Panc1 (cell line): ENCODE measurements around the gene CNPY4. TPM values are rescaled to one million over a fixed set of nuclear protein-coding genes. Genes with fewer than 3 reads are reported as not detected.
A peak's percentile ranks its signal among the peaks of the same experiment; 100 is the strongest.

Experiments
- ATAC-seq: fragments of 200-7000 bp; cut with Tn5 transposase; 2 replicates; pipeline ENCODE4 v1.9.1; 2020; ENCODE audit warnings: mild to moderate bottlenecking, moderate library complexity
- BruUV-seq: library from RNA; stranded (reverse); fragments of 400-500 nt; replicated peaks from 2 replicates; lab custom pipeline; 2021; lab: Mats Ljungman, UMichigan
- CTCF ChIA-PET: fragments of 300-600 bp; sonication (Branson Sonifier 250); formaldehyde crosslinking; loops from one replicate; lab custom pipeline; 2022; ENCODE audit warnings: antibody characterized with exemption; lab: Charles Lee
- POLR2A ChIA-PET: fragments of 300-600 bp; sonication (Branson Sonifier 250); formaldehyde crosslinking; loops from one replicate; lab custom pipeline; 2022; ENCODE audit warnings: antibody characterized with exemption; lab: Charles Lee
- DNase-seq: peaks from one replicate; pipeline ENCODE4 v3.0.0-alpha.2; 2010; ENCODE audit warnings: low read depth, low spot score
- H3K27ac ChIP-seq: 2 replicates; pipeline ENCODE4 v1.5.1; 2011; ENCODE audit warnings: mild to moderate bottlenecking, low read length, inconsistent platforms
- H3K27me3 ChIP-seq: fragments of 200-500 bp; sonication (Bioruptor generic); 2 replicates; pipeline ENCODE4 v1.6.0; 2014; ENCODE audit warnings: low read length, inconsistent platforms; ENCODE audit not compliant: control insufficient read depth, insufficient read depth
- H3K36me3 ChIP-seq: fragments of 200-500 bp; sonication (Bioruptor generic); 2 replicates; pipeline ENCODE4 v1.5.1; 2014; ENCODE audit warnings: inconsistent platforms, mild to moderate bottlenecking, low read length, moderate library complexity; ENCODE audit not compliant: control insufficient read depth, insufficient read depth
- H3K4me1 ChIP-seq: 2 replicates; pipeline ENCODE4 v1.5.1; 2011; ENCODE audit warnings: inconsistent platforms, mild to moderate bottlenecking, low read length, moderate library complexity; ENCODE audit not compliant: control insufficient read depth, insufficient read depth
- H3K4me3 ChIP-seq, 2 experiments: 2 replicates each; pipeline ENCODE4 v1.5.1; 2011 to 2012; ENCODE audit warnings: low read depth in 2 of 2, low read length in 2 of 2, mild to moderate bottlenecking in 2 of 2, inconsistent platforms in 1 of 2, moderate library complexity in 1 of 2
- H3K9me3 ChIP-seq: fragments of 200-500 bp; sonication (Bioruptor generic); 2 replicates; pipeline ENCODE4 v1.5.1; 2014; ENCODE audit warnings: low read depth, mild to moderate bottlenecking, inconsistent platforms, low read length, moderate library complexity; ENCODE audit not compliant: control insufficient read depth, insufficient read depth
- POLR2AphosphoS5 ChIP-seq: IDR thresholded peaks from 2 replicates; pipeline ENCODE4 v1.6.1; 2012; ENCODE audit warnings: mild to moderate bottlenecking, low read depth, low read length, moderate library complexity
- REST ChIP-seq, 2 experiments: IDR thresholded peaks; 2 replicates each; pipeline ENCODE4 v1.6.1; 2011 to 2012; ENCODE audit warnings: low read depth in 2 of 2, control low read depth in 1 of 2, low read length in 1 of 2, mild to moderate bottlenecking in 1 of 2, moderate library complexity in 1 of 2; ENCODE audit not compliant: insufficient read depth in 1 of 2
- SIN3A ChIP-seq: IDR thresholded peaks from 2 replicates; pipeline ENCODE4 v1.6.1; 2012; ENCODE audit warnings: low read depth, mild to moderate bottlenecking, low read length, moderate library complexity, borderline replicate concordance; ENCODE audit not compliant: insufficient read depth
- TCF7L2 ChIP-seq: IDR thresholded peaks from 2 replicates; pipeline ENCODE4 v1.6.1; 2011; ENCODE audit warnings: mild to moderate bottlenecking, low read depth, low read length, inconsistent platforms
- in situ Hi-C: cut with HindIII; loops from 2 replicates; pipeline ENCODE4 v1.10.0; 2016; ENCODE audit warnings: low sequenced_read_pairs, low pct_unique_long_range_greater_than_20kb
- intact Hi-C: fragments of 100-400 bp; cut with micrococcal nuclease; formaldehyde crosslinking; loops from one replicate; pipeline ENCODE4 v1.10.0; 2022; ENCODE audit not compliant: unreplicated experiment
- total RNA-seq: library from RNA; stranded (reverse); gene quantifications from one replicate; pipeline ENCODE4 v1.2.1, GENCODE V29; 2021; ENCODE audit not compliant: unreplicated experiment
- TF ChIP-seq, protein P1 (sequence below): fragments of 450-650 bp; IDR thresholded peaks from 2 replicates; pipeline ENCODE4 v1.5.1; 2017; ENCODE audit warnings: mild to moderate bottlenecking

Gene CNPY4
- total RNA-seq, 1 experiment from 2014 or later = 12.6 TPM

DNA sequence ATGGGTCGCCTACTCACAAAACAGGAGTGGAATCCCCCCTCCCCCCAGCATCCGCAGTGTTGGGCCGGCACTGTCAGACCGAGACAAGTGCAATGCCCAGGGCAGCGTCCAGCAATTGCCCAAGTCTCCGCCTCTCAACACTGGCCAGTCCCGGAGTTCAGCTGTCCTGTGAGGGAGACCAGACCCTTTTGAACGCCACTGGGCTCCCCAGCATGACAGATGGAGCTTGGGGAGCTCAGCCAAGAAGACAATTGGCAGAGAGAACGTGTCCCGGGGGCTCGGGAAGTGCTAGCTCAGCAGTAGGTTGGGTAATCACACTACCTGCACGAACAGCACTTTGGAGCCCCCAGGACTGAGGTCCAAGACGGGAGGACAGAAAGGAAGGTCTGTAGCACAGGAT is 25.9 kb upstream of the CNPY4 start:
- H3K4me1 ChIP-seq = peaks cover 23% of the 10 kb centered on the region
- ATAC-seq = peak; percentile 23
- peak overlapping the region; percentile 52; the same call in 1 of the 2 replicates for H3K27ac ChIP-seq
- ChIA-PET POLR2A (no interaction called here), CTCF (no interaction called here)
- no peaks in the 10 kb centered on the region for H3K9me3 ChIP-seq
- peaks cover 41% of the 10 kb centered on the region for H3K36me3 ChIP-seq
- in situ Hi-C loops = no loop called here
- TF ChIP-seq SIN3A (no peak), REST (IDR thresholded peaks at IDR 0.05; ENCODE audit: insufficient read depth in 1 of 2, low read depth in 2 of 2, low read length in 1 of 2) (no peak), POLR2AphosphoS5 (no peak)
- TF ChIP-seq, protein P1, sequence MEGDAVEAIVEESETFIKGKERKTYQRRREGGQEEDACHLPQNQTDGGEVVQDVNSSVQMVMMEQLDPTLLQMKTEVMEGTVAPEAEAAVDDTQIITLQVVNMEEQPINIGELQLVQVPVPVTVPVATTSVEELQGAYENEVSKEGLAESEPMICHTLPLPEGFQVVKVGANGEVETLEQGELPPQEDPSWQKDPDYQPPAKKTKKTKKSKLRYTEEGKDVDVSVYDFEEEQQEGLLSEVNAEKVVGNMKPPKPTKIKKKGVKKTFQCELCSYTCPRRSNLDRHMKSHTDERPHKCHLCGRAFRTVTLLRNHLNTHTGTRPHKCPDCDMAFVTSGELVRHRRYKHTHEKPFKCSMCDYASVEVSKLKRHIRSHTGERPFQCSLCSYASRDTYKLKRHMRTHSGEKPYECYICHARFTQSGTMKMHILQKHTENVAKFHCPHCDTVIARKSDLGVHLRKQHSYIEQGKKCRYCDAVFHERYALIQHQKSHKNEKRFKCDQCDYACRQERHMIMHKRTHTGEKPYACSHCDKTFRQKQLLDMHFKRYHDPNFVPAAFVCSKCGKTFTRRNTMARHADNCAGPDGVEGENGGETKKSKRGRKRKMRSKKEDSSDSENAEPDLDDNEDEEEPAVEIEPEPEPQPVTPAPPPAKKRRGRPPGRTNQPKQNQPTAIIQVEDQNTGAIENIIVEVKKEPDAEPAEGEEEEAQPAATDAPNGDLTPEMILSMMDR = no peak
- intact Hi-C loops = no loop called here
- no peak for DNase-seq
- H3K4me3 ChIP-seq = no peak overlapping the region
- no peaks in the 10 kb centered on the region for H3K27me3 ChIP-seq
- BruUV-seq = no TSS peak

GRCh38 chr7:100093925-100094486 is 25.4 kb upstream of the CNPY4 start:
- ChIA-PET CTCF (no interaction called here), POLR2A (no interaction called here)
- no TSS peak for BruUV-seq
- ATAC-seq (peak; percentile 19; the same call in 1 of the 2 replicates), DNase-seq (no peak)
- intact Hi-C loops (no loop called here), in situ Hi-C loops (no loop called here)
- Histone ChIP-seq H3K36me3 (peaks cover 46% of the 10 kb centered on the region), H3K27ac (peak overlapping the region; percentile 52; the same call in 1 of the 2 replicates), H3K27me3 (no peaks in the 10 kb centered on the region), H3K9me3 (no peaks in the 10 kb centered on the region), H3K4me1 (peaks cover 23% of the 10 kb centered on the region), H3K4me3 (no peak overlapping the region)
- TF ChIP-seq, protein P1 = no peak
- TF ChIP-seq SIN3A (no peak), TCF7L2 (no peak), POLR2AphosphoS5 (peak; percentile 48; the same call in 1 of the 2 replicates), REST (IDR thresholded peaks at IDR 0.05; ENCODE audit: insufficient read depth in 1 of 2, low read depth in 2 of 2, low read length in 1 of 2) (no peak)
